ENCODE measurements around the gene EMILIN1. TPM values are rescaled to one million over a fixed set of nuclear protein-coding genes. Genes with fewer than 3 reads are reported as not detected.
A peak's percentile ranks its signal among the peaks of the same experiment; 100 is the strongest.

Gene EMILIN1
- total RNA-seq, 3 donors from 2014 or later: 25.6 to 94.7 (median 26.9) TPM

DNA sequence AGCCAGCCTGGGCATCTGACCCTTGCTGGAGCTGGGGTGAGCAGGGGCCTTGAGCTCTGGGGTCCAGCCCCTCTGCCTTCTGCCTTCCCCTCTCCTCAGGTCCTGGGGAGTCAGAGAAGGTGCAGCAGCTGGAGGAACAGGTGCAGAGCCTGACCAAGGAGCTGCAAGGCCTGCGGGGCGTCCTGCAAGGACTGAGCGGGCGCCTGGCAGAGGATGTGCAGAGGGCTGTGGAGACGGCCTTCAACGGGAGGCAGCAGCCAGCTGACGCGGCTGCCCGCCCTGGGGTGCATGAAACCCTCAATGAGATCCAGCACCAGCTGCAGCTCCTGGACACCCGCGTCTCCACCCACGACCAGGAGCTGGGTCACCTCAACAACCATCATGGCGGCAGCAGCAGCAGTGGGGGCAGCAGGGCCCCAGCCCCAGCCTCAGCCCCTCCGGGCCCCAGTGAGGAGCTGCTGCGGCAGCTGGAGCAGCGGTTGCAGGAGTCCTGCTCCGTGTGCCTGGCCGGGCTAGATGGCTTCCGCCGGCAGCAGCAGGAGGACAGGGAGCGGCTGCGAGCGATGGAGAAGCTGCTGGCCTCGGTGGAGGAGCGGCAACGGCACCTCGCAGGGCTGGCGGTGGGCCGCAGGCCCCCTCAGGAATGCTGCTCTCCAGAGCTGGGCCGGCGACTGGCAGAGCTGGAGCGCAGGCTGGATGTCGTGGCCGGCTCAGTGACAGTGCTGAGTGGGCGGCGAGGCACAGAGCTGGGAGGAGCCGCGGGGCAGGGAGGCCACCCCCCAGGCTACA, 3.8 kb downstream of the EMILIN1 start:
- DNase-seq (ENCODE audit: low spot score in 2 of 2): no peak
- TF ChIP-seq, protein P1, sequence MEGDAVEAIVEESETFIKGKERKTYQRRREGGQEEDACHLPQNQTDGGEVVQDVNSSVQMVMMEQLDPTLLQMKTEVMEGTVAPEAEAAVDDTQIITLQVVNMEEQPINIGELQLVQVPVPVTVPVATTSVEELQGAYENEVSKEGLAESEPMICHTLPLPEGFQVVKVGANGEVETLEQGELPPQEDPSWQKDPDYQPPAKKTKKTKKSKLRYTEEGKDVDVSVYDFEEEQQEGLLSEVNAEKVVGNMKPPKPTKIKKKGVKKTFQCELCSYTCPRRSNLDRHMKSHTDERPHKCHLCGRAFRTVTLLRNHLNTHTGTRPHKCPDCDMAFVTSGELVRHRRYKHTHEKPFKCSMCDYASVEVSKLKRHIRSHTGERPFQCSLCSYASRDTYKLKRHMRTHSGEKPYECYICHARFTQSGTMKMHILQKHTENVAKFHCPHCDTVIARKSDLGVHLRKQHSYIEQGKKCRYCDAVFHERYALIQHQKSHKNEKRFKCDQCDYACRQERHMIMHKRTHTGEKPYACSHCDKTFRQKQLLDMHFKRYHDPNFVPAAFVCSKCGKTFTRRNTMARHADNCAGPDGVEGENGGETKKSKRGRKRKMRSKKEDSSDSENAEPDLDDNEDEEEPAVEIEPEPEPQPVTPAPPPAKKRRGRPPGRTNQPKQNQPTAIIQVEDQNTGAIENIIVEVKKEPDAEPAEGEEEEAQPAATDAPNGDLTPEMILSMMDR (IDR thresholded peaks at IDR 0.05): no peak
- TF ChIP-seq POLR2AphosphoS5 (IDR thresholded peaks at IDR 0.05): no peak
- TF ChIP-seq POLR2A (IDR thresholded peaks at IDR 0.05): no peak
- H3K4me1 ChIP-seq: peaks cover 0 to 18% of the 10 kb centered on the region in 2 donors
- peak overlapping the region in 1 of 3 donors; percentile 27 for H3K4me3 ChIP-seq
- no peaks in the 10 kb centered on the region for H3K27me3 ChIP-seq
- no peaks in the 10 kb centered on the region for H3K36me3 ChIP-seq
- no peaks in the 10 kb centered on the region for H3K9me3 ChIP-seq
- H3K27ac ChIP-seq: peak overlapping the region; percentile 36 to 82
- intact Hi-C loops (cut with DNase I; ENCODE audit: low total_unique reads): no loop called here

DNA sequence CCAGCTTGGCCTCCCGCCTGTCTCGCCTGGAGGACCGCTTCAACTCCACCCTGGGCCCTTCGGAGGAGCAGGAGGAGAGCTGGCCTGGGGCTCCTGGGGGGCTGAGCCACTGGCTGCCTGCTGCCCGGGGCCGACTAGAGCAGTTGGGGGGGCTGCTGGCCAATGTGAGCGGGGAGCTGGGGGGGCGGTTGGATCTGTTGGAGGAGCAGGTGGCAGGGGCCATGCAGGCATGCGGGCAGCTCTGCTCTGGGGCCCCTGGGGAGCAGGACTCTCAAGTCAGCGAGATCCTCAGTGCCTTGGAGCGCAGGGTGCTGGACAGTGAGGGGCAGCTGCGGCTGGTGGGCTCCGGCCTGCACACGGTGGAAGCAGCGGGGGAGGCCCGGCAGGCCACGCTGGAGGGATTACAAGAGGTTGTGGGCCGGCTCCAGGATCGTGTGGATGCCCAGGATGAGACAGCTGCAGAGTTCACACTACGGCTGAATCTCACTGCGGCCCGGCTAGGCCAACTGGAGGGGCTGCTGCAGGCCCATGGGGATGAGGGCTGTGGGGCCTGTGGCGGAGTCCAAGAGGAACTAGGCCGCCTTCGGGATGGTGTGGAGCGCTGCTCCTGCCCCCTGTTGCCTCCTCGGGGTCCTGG, 4.5 kb downstream of the EMILIN1 start:
- Histone ChIP-seq H3K36me3 (no peaks in the 10 kb centered on the region), H3K27me3 (no peaks in the 10 kb centered on the region), H3K9me3 (no peaks in the 10 kb centered on the region), H3K27ac (peak overlapping the region in 1 of 2 donors; percentile 36), H3K4me1 (peaks cover 0 to 18% of the 10 kb centered on the region in 2 donors), H3K4me3 (no peak overlapping the region)
- intact Hi-C loops (cut with DNase I; ENCODE audit: low total_unique reads): no loop called here
- TF ChIP-seq, protein P1 (IDR thresholded peaks at IDR 0.05): no peak
- TF ChIP-seq POLR2A (IDR thresholded peaks at IDR 0.05): no peak
- no peak for TF ChIP-seq POLR2AphosphoS5 (IDR thresholded peaks at IDR 0.05)
- no peak for DNase-seq (ENCODE audit: low spot score in 2 of 2)

DNA sequence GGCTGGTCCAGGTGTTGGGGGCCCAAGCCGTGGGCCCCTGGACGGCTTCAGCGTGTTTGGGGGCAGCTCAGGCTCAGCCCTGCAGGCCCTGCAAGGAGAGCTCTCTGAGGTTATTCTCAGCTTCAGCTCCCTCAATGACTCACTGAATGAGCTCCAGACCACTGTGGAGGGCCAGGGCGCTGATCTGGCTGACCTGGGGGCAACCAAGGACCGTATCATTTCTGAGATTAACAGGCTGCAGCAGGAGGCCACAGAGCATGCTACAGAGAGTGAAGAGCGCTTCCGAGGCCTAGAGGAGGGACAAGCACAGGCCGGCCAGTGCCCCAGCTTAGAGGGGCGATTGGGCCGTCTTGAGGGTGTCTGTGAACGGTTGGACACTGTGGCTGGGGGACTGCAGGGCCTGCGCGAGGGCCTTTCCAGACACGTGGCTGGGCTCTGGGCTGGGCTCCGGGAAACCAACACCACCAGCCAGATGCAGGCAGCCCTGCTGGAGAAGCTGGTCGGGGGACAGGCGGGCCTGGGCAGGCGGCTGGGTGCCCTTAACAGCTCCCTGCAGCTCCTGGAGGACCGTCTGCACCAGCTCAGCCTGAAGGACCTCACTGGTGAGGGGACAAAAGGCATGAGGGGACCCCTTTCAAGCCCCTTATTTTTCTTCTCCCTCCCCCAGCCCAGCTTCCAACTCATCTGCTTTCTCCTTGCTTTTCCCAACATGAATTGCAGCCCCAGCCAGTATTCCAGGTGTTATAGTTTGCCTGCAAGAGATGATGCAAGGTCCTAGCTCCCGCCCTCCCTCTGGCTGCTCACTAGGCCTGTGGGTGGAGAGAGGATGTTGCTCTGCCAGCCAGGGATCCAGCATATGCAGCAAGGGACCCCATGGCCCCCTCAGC, 5.2 kb downstream of the EMILIN1 start:
- Histone ChIP-seq H3K4me3 (no peak overlapping the region), H3K9me3 (no peaks in the 10 kb centered on the region), H3K27ac (no peak overlapping the region), H3K27me3 (no peaks in the 10 kb centered on the region), H3K4me1 (peaks cover 0 to 18% of the 10 kb centered on the region in 2 donors), H3K36me3 (no peaks in the 10 kb centered on the region)
- no peak for DNase-seq (ENCODE audit: low spot score in 2 of 2)
- intact Hi-C loops (cut with DNase I; ENCODE audit: low total_unique reads): no loop called here
- TF ChIP-seq POLR2AphosphoS5 (IDR thresholded peaks at IDR 0.05): no peak
- TF ChIP-seq POLR2A (IDR thresholded peaks at IDR 0.05): no peak
- TF ChIP-seq, protein P1 (IDR thresholded peaks at IDR 0.05): no peak

DNA sequence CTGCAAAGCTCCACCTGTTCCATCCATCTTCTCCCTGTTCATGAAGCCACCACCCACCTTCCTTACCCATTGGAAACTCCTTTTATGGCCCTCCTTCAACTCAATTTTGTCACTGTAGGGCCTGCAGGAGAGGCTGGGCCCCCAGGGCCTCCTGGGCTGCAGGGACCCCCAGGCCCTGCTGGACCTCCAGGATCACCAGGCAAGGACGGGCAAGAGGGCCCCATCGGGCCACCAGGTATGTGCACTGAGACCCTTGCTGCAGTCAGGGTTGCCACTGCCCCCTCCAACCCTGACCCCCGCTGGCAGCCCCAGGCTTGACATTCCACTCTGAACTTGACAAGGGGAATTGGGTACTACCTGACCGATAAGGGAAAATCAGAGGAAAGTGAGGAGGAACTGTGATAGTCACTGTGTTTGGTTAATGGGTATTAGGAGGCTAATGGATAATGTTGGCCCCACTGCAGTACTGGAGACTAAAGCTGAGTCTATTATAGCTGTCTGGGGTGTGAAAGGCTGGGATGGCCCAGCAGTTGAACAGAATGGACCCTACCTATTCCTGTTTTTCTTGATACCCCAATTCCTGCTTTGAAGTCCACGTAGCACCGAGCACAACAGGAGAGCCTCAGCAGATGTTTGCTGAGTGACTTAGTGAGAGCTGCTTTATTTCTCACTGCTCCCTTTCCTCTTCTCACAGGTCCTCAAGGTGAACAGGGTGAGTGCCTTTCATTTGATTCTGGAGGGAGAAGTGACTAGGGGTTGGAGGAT, 6.1 kb downstream of the EMILIN1 start:
- H3K27me3 ChIP-seq: no peaks in the 10 kb centered on the region
- no peaks in the 10 kb centered on the region for H3K9me3 ChIP-seq
- DNase-seq (ENCODE audit: low spot score in 2 of 2): no peak
- H3K4me3 ChIP-seq: no peak overlapping the region
- no peak overlapping the region for H3K27ac ChIP-seq
- no peaks in the 10 kb centered on the region for H3K36me3 ChIP-seq
- peaks cover 0 to 18% of the 10 kb centered on the region in 2 donors for H3K4me1 ChIP-seq
- intact Hi-C loops (cut with DNase I; ENCODE audit: low total_unique reads): no loop called here
- TF ChIP-seq POLR2A (IDR thresholded peaks at IDR 0.05) (no peak), POLR2AphosphoS5 (IDR thresholded peaks at IDR 0.05) (no peak)
- TF ChIP-seq, protein P1 (IDR thresholded peaks at IDR 0.05): no peak

All from breast epithelium (tissue), 4 donors.